Hepatocyte (in vitro differentiated cells): Measurements from ENCODE around the gene MED6. TPM values are rescaled to one million over a fixed set of nuclear protein-coding genes. Genes with fewer than 3 reads are reported as not detected.

Experiments
- DNase-seq: peaks from one replicate; pipeline ENCODE4 v3.0.0-alpha.2; 2016; ENCODE audit warnings: low spot score
- H2AFZ ChIP-seq: fragments of 200-600 bp; sonication (generic); 2 replicates; pipeline ENCODE4 v1.6.0; 2016; ENCODE audit warnings: antibody characterized with exemption, mild to moderate bottlenecking
- H3K27ac ChIP-seq: fragments of 200-600 bp; sonication (generic); 2 replicates; pipeline ENCODE4 v1.5.1; 2016; ENCODE audit warnings: mild to moderate bottlenecking
- H3K27me3 ChIP-seq: fragments of 200-600 bp; sonication (generic); 2 replicates; pipeline ENCODE4 v1.6.1; 2016
- H3K36me3 ChIP-seq: fragments of 200-600 bp; sonication (generic); replicated peaks from 2 replicates; pipeline ENCODE4 v1.5.1; 2016; ENCODE audit warnings: low read depth; ENCODE audit not compliant: insufficient read depth
- H3K4me1 ChIP-seq: fragments of 200-600 bp; sonication (generic); 2 replicates; pipeline ENCODE4 v1.5.1; 2016; ENCODE audit warnings: mild to moderate bottlenecking, moderate library complexity; ENCODE audit not compliant: insufficient read depth
- H3K4me2 ChIP-seq: fragments of 200-600 bp; sonication (generic); 2 replicates; pipeline ENCODE4 v1.6.0; 2016
- H3K4me3 ChIP-seq: fragments of 200-600 bp; sonication (generic); 2 replicates; pipeline ENCODE4 v1.5.1; 2016; ENCODE audit warnings: mild to moderate bottlenecking
- H3K79me2 ChIP-seq: fragments of 200-600 bp; sonication (generic); 2 replicates; pipeline ENCODE4 v1.6.0; 2017; ENCODE audit warnings: mild to moderate bottlenecking
- H3K9me2 ChIP-seq: fragments of 200-600 bp; sonication (generic); replicated peaks from 2 replicates; pipeline ENCODE4 v1.6.0; 2017; ENCODE audit warnings: mild to moderate bottlenecking; ENCODE audit not compliant: insufficient read depth
- H3K9me3 ChIP-seq: fragments of 200-600 bp; sonication (generic); 2 replicates; pipeline ENCODE4 v1.5.1; 2016; ENCODE audit warnings: low read depth, mild to moderate bottlenecking
- H4K20me1 ChIP-seq: fragments of 200-600 bp; sonication (generic); 2 replicates; pipeline ENCODE4 v1.6.0; 2016; ENCODE audit warnings: mild to moderate bottlenecking; ENCODE audit not compliant: insufficient read depth, poor library complexity, severe bottlenecking
- EZH2 ChIP-seq: fragments of 200-600 bp; sonication (generic); IDR thresholded peaks from 2 replicates; pipeline ENCODE4 v1.6.1; 2016; ENCODE audit warnings: antibody characterized with exemption, mild to moderate bottlenecking, borderline replicate concordance
- EZH2phosphoT487 ChIP-seq: fragments of 200-600 bp; sonication (generic); IDR thresholded peaks from one replicate; pipeline ENCODE4 v1.6.1; 2018; ENCODE audit warnings: antibody characterized with exemption, mild to moderate bottlenecking, low read depth, moderate library complexity; ENCODE audit not compliant: unreplicated experiment, severe bottlenecking
- WGBS: methylation state at CpG from one replicate; pipeline ENCODE4 v1.1.6; 2016; ENCODE audit warnings: low lambda C conversion rate; ENCODE audit errors: missing lambda C conversion rate; 5-methylcytosine and 5-hydroxymethylcytosine counted together
- polyA plus RNA-seq: library from polyadenylated mRNA; unstranded; fragments of >200 nt; fragmentation: Nextera tagmentation; extraction: Ambion mirVana; gene quantifications from 2 replicates; pipeline ENCODE4 v1.2.1, GENCODE V29; 2016
- small RNA-seq: library from RNA; depleted of rRNA; stranded (forward); fragments of <200 nt; gene quantifications from one replicate; pipeline ENCODE3, GENCODE V24; 2014
- total RNA-seq: library from RNA; depleted of rRNA; stranded (reverse); fragments of >200 nt; gene quantifications from 2 replicates; pipeline ENCODE4 v1.2.3, GENCODE V29; 2014
- TF ChIP-seq, protein P1 (sequence below): fragments of 200-600 bp; sonication (generic); IDR thresholded peaks from 2 replicates; pipeline ENCODE4 v1.5.1; 2016; ENCODE audit warnings: antibody characterized with exemption, mild to moderate bottlenecking; ENCODE audit not compliant: poor library complexity

The MED6 gene
- total and polyA plus RNA-seq, 2 experiments from 2014 or later: 41.1 to 44.3 TPM

DNA sequence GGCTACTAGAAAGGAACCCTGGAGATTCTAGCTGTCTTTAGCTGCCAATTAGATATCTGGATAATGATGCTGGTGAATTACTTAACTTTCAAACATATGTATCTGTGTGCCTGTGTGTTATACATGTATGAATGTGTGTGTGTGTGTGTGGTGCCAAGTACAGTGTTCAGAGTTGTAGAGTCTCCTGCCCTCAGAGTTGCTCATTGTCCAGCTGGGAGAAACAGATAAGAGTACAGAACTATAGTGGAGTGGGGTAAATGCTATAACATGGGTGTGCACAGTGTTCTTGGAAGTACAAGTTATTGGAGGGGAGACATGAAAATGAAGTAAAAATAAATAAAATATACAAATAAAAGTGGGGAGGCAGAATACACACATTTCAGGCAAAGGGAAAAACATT is 42.1 kb downstream of the MED6 start:
- Histone ChIP-seq H4K20me1 (no peaks in the 10 kb centered on the region), H2AFZ (no peak overlapping the region), H3K27me3 (no peaks in the 10 kb centered on the region), H3K4me1 (no peaks in the 10 kb centered on the region), H3K4me2 (no peak overlapping the region), H3K9me2 (no peaks in the 10 kb centered on the region), H3K27ac (no peak overlapping the region), H3K9me3 (no peaks in the 10 kb centered on the region), H3K36me3 (no peaks in the 10 kb centered on the region), H3K4me3 (no peak overlapping the region), H3K79me2 (no peaks in the 10 kb centered on the region)
- TF ChIP-seq EZH2: no peak
- DNase-seq: no peak

DNA sequence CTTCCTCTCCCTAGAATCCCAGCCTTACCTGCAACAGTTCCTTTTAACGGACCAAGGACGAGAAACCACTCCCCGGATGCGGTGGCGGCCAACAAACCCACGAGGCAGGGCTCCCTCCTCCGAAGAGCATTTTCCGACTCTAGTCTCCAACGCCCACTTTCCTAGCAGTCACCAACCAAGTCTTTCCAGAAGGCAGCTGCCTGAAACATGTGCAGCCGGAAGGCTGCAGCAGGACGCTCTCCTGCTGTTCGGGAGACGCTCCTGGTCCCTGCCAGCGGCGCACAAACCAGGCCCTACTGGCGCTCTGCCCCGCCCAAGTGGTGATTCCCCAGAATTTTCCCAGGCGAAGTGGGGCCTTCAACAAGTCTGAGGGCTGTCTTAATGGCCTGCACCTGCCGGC is 44.6 kb downstream of the MED6 start:
- no peaks in the 10 kb centered on the region for H3K36me3 ChIP-seq
- no peaks in the 10 kb centered on the region for H4K20me1 ChIP-seq
- H3K27me3 ChIP-seq: no peaks in the 10 kb centered on the region
- H3K4me1 ChIP-seq: no peaks in the 10 kb centered on the region
- H3K9me3 ChIP-seq: no peaks in the 10 kb centered on the region
- TF ChIP-seq, protein P1, sequence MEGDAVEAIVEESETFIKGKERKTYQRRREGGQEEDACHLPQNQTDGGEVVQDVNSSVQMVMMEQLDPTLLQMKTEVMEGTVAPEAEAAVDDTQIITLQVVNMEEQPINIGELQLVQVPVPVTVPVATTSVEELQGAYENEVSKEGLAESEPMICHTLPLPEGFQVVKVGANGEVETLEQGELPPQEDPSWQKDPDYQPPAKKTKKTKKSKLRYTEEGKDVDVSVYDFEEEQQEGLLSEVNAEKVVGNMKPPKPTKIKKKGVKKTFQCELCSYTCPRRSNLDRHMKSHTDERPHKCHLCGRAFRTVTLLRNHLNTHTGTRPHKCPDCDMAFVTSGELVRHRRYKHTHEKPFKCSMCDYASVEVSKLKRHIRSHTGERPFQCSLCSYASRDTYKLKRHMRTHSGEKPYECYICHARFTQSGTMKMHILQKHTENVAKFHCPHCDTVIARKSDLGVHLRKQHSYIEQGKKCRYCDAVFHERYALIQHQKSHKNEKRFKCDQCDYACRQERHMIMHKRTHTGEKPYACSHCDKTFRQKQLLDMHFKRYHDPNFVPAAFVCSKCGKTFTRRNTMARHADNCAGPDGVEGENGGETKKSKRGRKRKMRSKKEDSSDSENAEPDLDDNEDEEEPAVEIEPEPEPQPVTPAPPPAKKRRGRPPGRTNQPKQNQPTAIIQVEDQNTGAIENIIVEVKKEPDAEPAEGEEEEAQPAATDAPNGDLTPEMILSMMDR: no peak
- TF ChIP-seq EZH2: no peak
- no peak overlapping the region for H3K4me3 ChIP-seq
- no peaks in the 10 kb centered on the region for H3K9me2 ChIP-seq
- 98% methylated on average over 19 of the region's 19 CpGs for WGBS
- H2AFZ ChIP-seq: no peak overlapping the region
- DNase-seq: no peak
- no peak overlapping the region for H3K4me2 ChIP-seq
- no peak overlapping the region for H3K27ac ChIP-seq
- no peaks in the 10 kb centered on the region for H3K79me2 ChIP-seq

DNA sequence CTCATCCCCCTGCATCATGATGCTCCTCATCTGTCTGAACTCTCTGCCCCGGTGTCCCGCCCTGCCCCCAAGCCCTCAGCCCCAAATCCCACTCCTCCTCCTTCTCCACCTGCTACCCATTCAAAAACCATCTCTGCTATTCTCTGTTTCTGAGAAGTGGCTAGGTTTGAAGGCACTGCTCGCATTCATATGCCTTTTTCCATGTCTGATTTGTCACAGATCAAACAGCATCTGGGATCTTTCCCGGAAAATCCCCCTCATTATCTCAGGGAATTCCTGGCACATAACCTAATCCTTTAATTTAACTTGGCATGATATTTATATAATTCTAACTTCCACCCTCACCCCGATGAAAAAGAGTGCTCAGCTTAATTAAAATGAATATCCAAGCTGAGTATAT is 62.4 kb downstream of the MED6 start:
- no peak overlapping the region for H2AFZ ChIP-seq
- no peak overlapping the region for H3K27ac ChIP-seq
- TF ChIP-seq, protein P1: no peak
- no peak for TF ChIP-seq EZH2
- no peak for TF ChIP-seq EZH2phosphoT487
- no peaks in the 10 kb centered on the region for H4K20me1 ChIP-seq
- no peaks in the 10 kb centered on the region for H3K9me2 ChIP-seq
- H3K9me3 ChIP-seq: peaks cover 3% of the 10 kb centered on the region
- 100% methylated on average over 5 of the region's 5 CpGs for WGBS
- no peak overlapping the region for H3K4me2 ChIP-seq
- DNase-seq: no peak
- no peaks in the 10 kb centered on the region for H3K4me1 ChIP-seq
- H3K36me3 ChIP-seq: peaks cover 2% of the 10 kb centered on the region
- no peaks in the 10 kb centered on the region for H3K79me2 ChIP-seq
- H3K27me3 ChIP-seq: no peaks in the 10 kb centered on the region
- no peak overlapping the region for H3K4me3 ChIP-seq

DNA sequence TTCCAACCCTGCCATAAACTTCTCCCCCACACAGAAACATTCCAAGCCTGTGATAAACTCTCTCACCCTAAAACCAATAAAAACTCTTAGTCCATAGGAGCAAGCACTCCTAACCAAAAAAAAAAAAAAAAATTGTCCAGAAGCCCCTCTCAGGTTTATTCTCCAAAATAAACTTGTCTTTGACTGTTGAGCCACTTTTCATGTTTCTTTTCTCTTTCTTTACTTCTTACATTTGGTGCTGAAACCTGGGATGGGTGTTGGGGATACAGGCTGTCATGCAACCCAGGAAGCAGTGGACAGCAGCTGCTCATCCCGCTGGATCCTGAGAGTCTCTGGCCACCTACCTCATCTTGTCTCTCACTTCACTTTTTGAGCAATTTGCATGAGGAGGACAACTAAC is 63.6 kb downstream of the MED6 start:
- H4K20me1 ChIP-seq: no peaks in the 10 kb centered on the region
- no peak overlapping the region for H3K4me3 ChIP-seq
- H2AFZ ChIP-seq: no peak overlapping the region
- no peaks in the 10 kb centered on the region for H3K27me3 ChIP-seq
- no peak for DNase-seq
- no peak overlapping the region for H3K27ac ChIP-seq
- no peaks in the 10 kb centered on the region for H3K9me2 ChIP-seq
- no peak overlapping the region for H3K4me2 ChIP-seq
- peaks cover 7% of the 10 kb centered on the region for H3K9me3 ChIP-seq
- peaks cover 7% of the 10 kb centered on the region for H3K36me3 ChIP-seq
- no peaks in the 10 kb centered on the region for H3K4me1 ChIP-seq
- H3K79me2 ChIP-seq: no peaks in the 10 kb centered on the region
- TF ChIP-seq EZH2 (no peak), EZH2phosphoT487 (no peak)
- 94% methylated on average over 1 of the region's 1 CpG for WGBS

DNA sequence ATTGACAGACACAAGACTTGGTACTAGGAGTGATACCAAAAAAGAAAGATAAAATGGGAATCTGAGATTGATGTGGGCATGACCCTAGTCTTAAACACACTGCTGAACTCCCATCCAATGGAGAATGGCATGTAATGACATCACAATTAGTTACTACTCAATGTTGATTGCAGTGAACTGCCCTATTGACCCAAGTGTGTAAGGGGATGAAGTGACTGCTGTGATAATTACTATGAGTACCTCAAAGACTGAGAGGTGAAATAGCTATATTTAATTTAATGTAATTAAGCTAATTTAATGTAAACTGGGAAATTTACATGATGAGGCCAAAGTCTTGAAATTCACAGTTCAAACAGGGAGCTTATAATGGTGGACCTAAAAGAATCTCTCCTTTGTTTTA is 65.6 kb downstream of the MED6 start, which contains the start of gene ADAM20:
Gene ADAM20, minus strand, starts transcription at position 101 of the 400 bp plus-strand sequence. CDS start 10,247 bp downstream, outside the sequence.
- TF ChIP-seq EZH2phosphoT487: no peak
- no peak for TF ChIP-seq EZH2
- Histone ChIP-seq H3K4me2 (no peak within 1 kb of the TSS), H3K9me3 (peaks cover 7% of the 10 kb centered on the region), H3K4me3 (no peak within 1 kb of the TSS), H3K4me1 (no peaks in the 10 kb centered on the region), H3K27me3 (no peaks in the 10 kb centered on the region), H3K36me3 (peaks cover 7% of the 10 kb centered on the region), H3K9me2 (no peaks in the 10 kb centered on the region), H3K79me2 (no peaks in the 10 kb centered on the region), H2AFZ (no peak within 1 kb of the TSS), H3K27ac (no peak within 1 kb of the TSS), H4K20me1 (no peaks in the 10 kb centered on the region)
- DNase-seq: no peak

Small RNA genes within 50 kb of the gene (small RNA-seq; reads per million reads assigned to genes)
- gene RN7SL77P: not detected

Other genes with a start within 250 kb of the MED6 start
- 75.5 and 97.0 TPM in 2 replicates for gene COX16, start 241.0 kb downstream of the MED6 start, total RNA-seq
- 105 and 113 TPM in 2 replicates for gene COX16, start 241.0 kb downstream of the MED6 start, polyA plus RNA-seq
- gene SYNJ2BP, start 183.6 kb downstream of the MED6 start, total RNA-seq: 37.2 and 38.6 TPM in 2 replicates
- gene SYNJ2BP, start 183.6 kb downstream of the MED6 start, polyA plus RNA-seq: 25.9 and 35.5 TPM in 2 replicates
- 0.43 TPM in 1 of 2 replicates, not detected in the other for gene ADAM21, start 148.5 kb downstream of the MED6 start, total RNA-seq
- 1.1 TPM in 1 of 2 replicates, not detected in the other for gene ADAM21, start 148.5 kb downstream of the MED6 start, polyA plus RNA-seq
- gene ADAM20, start 65.7 kb downstream of the MED6 start, total RNA-seq: 0.08 and 0.30 TPM in 2 replicates
- 0.26 TPM in 1 of 2 replicates, not detected in the other for gene ADAM20, start 65.7 kb downstream of the MED6 start, polyA plus RNA-seq
- gene TTC9, start 41.3 kb upstream of the MED6 start, total RNA-seq: 2.9 and 3.6 TPM in 2 replicates
- 3.1 and 4.9 TPM in 2 replicates for gene TTC9, start 41.3 kb upstream of the MED6 start, polyA plus RNA-seq
- 7.5 and 9.2 TPM in 2 replicates for gene MAP3K9, start 208.9 kb upstream of the MED6 start, total RNA-seq
- 4.1 and 4.4 TPM in 2 replicates for gene MAP3K9, start 208.9 kb upstream of the MED6 start, polyA plus RNA-seq